AG04449 (cell line): ENCODE data around the gene TPD52L1.
A peak's percentile ranks its signal among the peaks of the same experiment; 100 is the strongest.

ENCODE experiments used
- CTCF ChIA-PET: fragments of 350-600 bp; formaldehyde crosslinking; extraction: SDS; loops from one replicate; lab custom pipeline; 2021; ENCODE audit warnings: antibody characterized with exemption; lab: Yijun Ruan, JAX
- POLR2A ChIA-PET: fragments of 400-600, 350-600 bp; formaldehyde crosslinking; extraction: SDS; loops from one replicate; lab custom pipeline; 2020; ENCODE audit warnings: antibody characterized with exemption, inconsistent platforms; lab: Yijun Ruan, JAX
- DNase-seq: peaks from one replicate; pipeline ENCODE4 v3.0.0-alpha.2; 2010; ENCODE audit warnings: low read depth, low spot score
- H3K4me3 ChIP-seq: 2 replicates; pipeline ENCODE4 v1.5.1; 2011; ENCODE audit warnings: low read depth, mild to moderate bottlenecking, control low read depth, low read length
- TF ChIP-seq, protein P1 (sequence below): IDR thresholded peaks from one replicate; pipeline ENCODE4 v1.5.1; 2011; ENCODE audit warnings: mild to moderate bottlenecking, moderate library complexity, low read length, control low read depth, inconsistent platforms; ENCODE audit not compliant: insufficient read depth; ENCODE audit errors: missing control alignments

TPD52L1 gene

DNA sequence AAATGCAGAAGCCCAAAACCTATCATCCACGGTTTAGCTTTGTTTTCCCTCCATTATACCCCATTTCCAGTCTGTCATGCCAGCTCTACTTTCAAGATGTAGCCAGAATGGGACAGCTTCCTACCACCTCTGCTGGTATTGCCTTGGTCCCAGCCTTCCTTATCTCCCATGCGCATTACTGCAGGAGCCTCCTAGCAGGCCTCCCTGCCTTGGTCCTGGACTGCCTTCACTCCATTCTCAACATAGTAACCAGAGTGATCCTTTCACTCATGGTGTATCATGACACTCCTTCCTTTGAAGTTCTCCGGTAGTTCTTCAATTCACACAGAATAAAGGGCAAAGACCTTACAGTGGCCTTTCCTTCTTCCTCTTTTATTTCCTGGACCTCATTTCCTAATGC, 15.9 kb downstream of the TPD52L1 start:
- H3K4me3 ChIP-seq: no peak overlapping the region
- TF ChIP-seq, protein P1, sequence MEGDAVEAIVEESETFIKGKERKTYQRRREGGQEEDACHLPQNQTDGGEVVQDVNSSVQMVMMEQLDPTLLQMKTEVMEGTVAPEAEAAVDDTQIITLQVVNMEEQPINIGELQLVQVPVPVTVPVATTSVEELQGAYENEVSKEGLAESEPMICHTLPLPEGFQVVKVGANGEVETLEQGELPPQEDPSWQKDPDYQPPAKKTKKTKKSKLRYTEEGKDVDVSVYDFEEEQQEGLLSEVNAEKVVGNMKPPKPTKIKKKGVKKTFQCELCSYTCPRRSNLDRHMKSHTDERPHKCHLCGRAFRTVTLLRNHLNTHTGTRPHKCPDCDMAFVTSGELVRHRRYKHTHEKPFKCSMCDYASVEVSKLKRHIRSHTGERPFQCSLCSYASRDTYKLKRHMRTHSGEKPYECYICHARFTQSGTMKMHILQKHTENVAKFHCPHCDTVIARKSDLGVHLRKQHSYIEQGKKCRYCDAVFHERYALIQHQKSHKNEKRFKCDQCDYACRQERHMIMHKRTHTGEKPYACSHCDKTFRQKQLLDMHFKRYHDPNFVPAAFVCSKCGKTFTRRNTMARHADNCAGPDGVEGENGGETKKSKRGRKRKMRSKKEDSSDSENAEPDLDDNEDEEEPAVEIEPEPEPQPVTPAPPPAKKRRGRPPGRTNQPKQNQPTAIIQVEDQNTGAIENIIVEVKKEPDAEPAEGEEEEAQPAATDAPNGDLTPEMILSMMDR: no peak
- DNase-seq: no peak
- ChIA-PET CTCF (interaction anchor here (0.7 to 1.6 kb wide), 4 partner anchors 15 to 611 kb away, joined by 3 to 11 read pairs (median 3); partner anchors contain the start of gene TPD52L1), POLR2A (no interaction called here)

DNA sequence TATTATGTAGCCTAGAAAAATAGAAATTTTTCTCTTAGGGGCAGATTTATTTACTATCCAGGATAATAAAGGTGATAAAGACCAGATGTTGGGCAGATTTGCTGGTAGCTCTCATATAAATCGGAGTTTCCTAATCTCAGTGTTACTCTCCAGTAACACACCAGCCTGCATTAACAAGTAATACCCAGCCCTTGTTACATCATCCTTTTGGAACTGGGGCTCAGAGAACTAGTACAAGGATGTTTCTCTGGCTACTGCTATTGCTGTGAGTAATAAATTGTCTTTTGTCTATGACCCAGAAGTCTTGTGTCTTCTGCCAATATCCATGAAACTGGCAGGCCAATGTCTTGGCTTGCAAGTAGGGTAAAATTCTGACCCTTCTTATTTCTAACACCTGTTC, 16.8 kb downstream of the TPD52L1 start:
- POLR2A ChIA-PET: no interaction called here

DNA sequence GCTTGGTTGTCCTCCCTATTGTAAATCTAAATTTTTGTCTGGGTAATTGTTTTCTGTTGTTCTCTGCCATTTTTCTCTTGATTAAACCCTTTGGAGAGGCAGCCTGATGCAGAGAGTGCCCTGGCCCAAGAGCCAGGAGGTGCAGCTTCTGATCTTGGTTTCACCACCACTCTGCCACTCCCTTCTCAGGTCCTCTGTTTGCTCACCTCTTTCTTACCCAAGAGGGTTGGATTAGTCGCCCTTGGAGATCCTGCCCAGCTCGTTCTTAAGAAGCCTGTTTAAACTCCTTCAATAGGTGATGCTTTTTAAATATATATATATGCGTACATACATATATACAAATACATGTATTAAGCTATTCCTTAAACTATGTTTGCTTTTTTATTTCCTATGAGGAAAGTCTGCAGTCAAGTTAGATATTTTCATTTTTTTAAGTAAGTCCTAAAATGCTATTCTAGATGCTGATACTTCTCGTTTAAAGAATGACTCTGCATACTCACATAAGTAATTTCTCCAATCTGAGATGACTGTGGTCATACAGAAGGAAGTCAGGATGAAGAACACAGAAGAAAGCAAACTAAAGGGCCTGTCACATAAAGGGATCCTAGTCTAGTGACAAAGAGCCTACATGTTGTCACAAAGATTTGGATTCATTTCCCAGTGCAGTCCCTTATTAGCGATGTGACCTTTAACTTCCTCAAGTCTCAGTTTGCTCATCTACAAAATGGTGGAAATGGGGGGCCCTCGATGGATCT, 19.9 kb downstream of the TPD52L1 start:
- no peak overlapping the region for H3K4me3 ChIP-seq
- ChIA-PET CTCF (interaction anchor here (1.2 kb wide), 1 partner anchor 20 kb away, joined by 5 read pairs; the partner anchor contains the start of gene TPD52L1), POLR2A (no interaction called here)
- DNase-seq: no peak
- TF ChIP-seq, protein P1: no peak

More for the DNA sequence above, 16.8 kb downstream of the TPD52L1 start:
- TF ChIP-seq, protein P1: no peak
- CTCF ChIA-PET: interaction anchor here (1.6 to 1.7 kb wide), 2 partner anchors 22 to 300 kb away, joined by 4 read pairs; no protein-coding TSS in a partner anchor
- no peak overlapping the region for H3K4me3 ChIP-seq
- DNase-seq: peak; percentile 54

DNA sequence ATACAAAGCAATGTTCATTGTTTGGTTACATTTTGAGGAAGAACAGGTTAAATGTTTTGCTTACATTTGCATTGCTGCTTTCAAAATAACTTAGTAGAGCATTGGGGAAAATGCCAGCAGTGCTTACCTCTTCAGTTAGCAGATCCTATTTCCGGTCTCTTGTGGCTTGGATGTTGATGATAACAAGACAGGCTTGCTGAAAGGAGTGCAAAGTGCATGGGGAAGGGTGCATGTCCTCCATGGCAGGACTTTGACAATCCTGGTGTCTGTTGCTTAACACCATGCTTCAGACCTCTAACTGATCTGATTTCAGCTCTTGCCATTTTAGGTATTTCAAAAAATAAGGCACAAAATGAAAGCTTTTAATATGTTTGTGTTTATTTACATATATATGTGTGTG, 21.1 kb downstream of the TPD52L1 start:
- TF ChIP-seq, protein P1: no peak
- H3K4me3 ChIP-seq: no peak overlapping the region
- ChIA-PET POLR2A (no interaction called here), CTCF (interaction anchor here (0.8 to 4.6 kb wide), 8 partner anchors 8 to 683 kb away, joined by 3 to 33 read pairs (median 4); partner anchors contain the start of gene TPD52L1)
- no peak for DNase-seq

DNA sequence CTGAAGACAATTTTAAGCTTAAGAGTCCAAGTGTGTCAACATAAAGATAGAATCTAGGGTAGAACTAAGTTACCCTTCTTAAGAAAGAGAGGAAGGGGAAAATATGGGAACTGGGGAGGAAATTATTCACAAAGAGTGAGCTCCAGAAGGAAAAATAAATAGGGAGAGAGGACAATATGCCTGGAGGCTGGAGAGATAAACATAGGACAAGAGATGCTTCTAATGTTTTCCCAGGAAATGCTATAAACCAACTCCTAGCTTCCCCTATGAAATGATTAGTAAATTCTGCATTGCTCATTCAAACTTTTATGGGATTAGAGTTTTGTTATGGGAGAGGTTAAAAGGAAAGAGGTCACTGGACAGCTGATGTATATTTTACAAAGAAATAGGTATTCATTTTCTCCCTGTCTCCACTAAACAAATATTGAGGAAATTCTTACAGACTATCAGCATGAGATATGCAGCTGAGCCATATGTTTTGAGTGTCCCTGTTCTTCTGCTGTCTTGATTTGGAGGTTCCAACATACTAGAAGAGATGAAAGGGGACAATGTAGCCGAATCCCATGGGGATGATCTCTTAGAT, 22.0 kb downstream of the TPD52L1 start:
- CTCF ChIA-PET: interaction anchor here (1.0 to 4.6 kb wide), 7 partner anchors 10 to 682 kb away, joined by 3 to 33 read pairs (median 4); partner anchors contain the start of gene TPD52L1
- TF ChIP-seq, protein P1: no peak
- POLR2A ChIA-PET: no interaction called here
- H3K4me3 ChIP-seq: no peak overlapping the region
- no peak for DNase-seq
